SIG-M5 (cell line): ENCODE results near the gene ST3GAL5.

Source experiments
- DNase-seq: peaks from one replicate; lab custom pipeline; 2025; lab: John Stamatoyannopoulos, UW

ST3GAL5 gene

GRCh38 chr2:85866165-85866659, 22.6 kb downstream of the ST3GAL5 start:
- DNase-seq, result no peak

DNA sequence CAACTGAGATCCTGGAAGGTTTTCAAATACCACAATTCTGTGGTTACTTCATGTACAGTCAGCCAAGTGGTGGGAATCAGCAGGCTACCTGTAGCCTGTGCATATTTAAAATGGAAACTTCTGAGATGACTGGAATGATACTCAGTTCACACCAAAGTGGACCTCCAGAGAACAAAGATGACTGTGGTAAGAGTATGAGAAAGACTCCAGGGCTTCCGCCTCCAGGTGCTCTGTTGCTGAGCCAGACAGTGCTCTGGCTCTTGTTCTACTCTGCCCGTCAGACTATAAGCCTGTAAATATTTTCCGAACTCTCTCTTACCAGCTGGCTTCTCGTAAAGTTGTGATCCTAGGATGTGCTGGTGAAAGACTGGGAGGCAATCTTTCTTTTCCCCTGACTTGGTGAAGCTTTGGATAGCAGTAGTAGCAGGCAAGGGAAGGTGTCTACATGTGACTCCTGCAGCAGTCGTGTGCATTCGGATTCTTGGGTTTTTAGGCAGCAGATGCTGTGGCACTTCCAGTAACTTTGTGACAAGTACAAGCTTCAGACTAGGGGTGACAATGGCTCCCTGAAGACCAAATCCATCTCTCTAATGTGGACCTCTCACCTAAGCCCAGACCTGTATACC, 23.1 kb downstream of the ST3GAL5 start:
- no peak for DNase-seq

GRCh38 chr2:85864654-85865053, 24.1 kb downstream of the ST3GAL5 start:
- no peak for DNase-seq

DNA sequence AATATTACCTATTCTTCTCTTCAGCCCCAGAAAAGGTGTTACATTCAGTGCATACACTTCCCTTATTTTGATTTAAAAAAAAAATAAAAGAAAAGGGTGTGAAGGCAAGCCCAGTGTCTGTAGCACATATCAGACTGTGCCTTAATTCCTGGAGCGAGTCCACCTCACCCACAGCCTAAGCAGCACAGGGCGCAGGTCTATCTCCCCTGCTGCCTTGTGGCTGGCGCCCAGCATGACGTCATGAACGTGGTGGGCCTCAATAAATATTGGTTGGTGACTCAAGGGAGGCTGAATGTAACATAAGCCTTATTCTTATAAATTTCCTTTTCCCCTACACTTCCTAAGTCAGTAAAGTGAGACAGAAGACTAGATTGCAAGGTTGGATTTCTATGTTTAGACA, 26.4 kb downstream of the ST3GAL5 start:
- no peak for DNase-seq

- no peak for DNase-seq
Observed at GRCh38 chr2:85861650-85862049, 27.1 kb downstream of the ST3GAL5 start.

DNA sequence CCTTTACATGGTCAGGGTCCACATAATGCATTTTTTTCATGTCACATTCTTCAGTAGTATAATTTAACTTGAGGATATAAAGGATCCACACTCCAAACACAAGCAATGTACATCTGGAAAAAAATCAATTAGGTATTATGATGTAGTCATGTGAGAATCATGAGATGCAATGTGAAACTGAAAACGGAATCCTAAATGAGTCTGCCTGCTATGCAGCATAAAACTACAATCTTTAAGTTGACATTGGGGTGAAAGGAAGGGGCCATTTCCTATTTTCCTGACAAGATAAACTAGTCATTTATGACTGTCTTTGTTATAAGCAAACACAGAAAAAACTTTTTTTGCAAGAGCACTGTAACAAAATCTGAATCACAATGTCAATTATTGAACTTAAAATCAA, 27.6 kb downstream of the ST3GAL5 start:
- DNase-seq, result no peak

DNA sequence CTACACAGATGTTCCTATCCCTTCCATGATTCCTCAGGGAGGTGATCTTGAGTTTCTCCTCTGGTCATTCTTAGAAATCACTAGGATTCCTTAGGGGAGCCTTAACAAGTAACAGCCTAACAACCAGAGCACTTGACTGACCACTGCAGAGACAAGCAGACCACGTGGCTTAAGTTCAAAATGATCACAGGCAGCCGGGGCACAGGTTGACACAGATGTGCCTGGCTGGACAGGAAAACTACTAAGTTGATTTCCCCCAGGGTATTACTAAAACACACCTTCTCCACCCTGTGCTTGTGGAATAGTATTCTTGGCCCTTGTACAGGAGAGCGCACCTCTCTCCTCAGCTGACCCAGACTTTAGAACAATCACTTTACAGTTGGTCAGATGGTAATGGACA, 29.9 kb downstream of the ST3GAL5 start:
- no peak for DNase-seq

GRCh38 chr2:85854897-85855296, 33.9 kb downstream of the ST3GAL5 start:
- no peak for DNase-seq

DNA sequence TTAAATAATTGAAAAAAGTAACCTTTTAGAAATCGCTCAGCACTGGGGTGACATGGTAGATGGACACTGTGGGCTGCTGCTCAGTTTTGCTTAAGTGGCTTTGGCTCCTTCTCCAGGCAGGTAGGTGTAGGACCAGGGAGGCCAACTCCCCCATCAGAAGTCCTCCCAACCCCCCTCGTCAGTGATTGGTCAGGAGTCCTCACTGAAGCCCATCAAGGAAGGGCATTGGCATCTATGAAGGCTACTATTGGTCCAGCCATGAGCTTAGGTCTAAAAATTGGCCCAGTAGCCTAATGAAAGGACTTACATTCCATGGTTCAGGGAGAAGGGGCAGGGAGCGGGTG, 34.7 kb downstream of the ST3GAL5 start:
- DNase-seq, result no peak

DNA sequence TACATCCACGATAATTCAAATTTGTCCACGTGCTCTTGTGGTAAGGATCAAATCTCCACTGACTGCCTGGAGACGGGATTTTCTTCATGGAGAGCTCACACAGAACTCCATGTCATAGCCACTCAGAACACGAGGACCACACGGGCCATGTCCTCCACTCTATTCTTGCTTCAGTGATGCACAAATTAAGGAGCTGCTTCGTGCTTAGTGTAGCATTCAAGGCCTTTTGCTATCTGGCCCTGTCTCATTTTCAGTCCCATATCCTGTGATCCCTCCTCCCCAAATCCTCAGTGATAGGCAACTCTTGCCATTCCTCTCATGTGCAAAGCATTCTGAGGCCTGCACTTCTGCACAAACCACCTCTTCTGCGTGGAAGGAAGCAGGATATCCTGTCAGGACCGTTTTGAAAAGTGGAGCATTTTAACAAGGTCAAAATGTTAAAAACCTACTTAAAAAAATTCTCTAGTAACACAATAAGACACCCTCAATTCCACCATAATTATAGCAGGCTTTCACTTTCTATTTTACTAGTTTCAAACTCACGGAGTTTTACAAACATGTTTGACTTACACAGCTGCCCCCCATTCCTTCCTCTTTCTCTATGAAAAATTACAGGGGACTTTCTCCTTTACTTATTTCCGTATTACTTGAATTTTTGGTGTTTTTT, 35.2 kb downstream of the ST3GAL5 start:
- DNase-seq, result no peak

DNA sequence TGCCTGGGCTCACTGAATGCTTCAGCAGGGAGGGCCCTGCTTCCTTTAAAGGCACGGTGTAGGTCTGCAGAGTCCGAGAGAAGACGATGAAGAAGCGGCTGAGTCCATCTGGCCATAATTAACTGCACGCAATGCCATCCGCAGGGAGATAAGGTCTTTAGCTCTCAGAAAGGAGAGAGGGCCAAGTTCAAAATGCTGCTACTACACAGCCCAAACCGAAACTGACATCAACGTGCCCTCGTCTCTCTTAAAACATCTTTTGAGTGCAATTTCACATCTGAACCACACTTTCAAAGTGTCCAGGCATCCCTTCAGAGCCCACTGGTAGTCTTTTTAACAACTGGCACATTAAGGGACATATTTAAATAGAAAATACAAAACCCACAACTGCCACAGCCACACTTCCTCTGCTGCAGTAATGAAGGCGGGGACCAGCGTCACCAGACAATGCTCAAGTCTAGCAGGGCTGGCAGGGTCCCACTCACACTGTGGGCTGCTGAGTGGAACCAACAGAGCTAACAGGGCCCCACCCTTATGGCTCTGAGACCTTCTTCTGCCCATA, 35.8 kb downstream of the ST3GAL5 start:
- DNase-seq, result no peak

DNA sequence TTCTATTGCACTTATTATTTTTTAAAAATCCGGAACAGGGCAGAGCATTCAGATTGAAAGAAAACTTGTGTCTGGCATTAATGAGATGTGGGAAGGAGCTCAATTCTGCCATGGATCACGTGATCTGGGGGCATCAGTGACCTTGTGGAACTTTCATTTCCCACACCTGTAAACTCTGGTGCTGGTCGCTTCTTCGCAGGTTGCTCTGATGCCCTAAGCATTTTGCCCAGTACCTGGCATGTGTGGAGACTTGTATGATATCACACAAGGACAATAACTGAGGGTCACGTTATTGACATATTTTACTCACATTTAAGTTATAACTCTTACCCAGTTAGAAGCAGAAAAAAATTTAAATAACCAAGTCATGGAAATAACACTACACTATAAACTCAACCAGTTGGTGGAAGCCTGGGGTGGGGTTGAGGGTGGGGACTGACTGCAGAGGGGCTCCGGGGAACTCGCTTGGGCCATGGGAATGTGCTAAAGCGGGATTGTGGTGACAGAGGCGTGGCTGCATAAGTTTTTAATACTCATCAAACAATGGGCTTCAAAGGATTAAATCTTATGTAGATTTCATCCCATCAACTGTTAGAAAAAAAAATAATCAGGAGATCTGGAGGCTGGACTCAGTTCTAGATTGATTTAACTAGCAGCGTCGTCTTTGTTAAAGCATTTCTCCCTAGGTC, 36.5 kb downstream of the ST3GAL5 start:
- no peak for DNase-seq

DNA sequence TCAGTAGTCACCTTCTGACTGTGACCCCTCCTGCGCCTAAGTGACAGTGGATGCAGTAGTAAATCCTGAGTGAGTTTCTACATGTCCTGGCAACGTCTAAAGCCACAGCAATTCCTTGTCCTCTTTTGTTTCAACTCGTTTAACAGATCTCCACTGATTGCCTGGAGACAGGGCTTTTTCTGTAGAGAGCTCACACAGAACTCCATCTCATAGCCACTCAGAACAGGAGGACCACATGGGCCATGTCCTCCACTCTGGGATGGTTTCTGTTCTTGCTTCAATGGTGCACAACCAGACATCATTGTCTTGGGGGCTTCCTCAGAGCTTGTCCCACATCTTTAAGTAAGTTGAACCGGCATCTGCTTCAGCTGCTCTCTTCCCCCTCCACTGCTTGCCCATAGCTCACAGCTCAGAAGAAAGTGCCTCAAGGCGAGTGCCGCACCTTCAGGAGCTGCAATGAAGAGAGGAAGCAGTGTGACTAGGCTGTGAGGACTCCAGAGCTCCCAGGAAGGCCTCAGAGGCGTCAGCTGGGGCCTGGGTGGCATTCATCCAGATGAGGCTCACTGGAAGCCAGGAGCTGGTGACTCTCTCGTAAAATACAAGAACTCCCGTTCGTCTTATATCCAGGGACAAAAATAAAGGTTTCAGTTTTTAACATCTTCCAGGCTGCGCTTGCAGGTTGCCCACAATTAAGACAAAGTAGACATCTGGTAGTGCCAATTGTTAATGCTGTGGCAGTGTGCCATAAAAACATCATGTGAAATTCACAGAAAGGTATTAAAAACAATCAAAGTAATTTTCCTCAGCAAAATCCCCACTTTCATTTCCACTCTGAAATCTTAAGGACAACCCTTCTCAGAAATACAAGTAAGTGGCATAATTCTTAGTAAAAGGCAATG, 37.3 kb downstream of the ST3GAL5 start:
- DNase-seq, result no peak

DNA sequence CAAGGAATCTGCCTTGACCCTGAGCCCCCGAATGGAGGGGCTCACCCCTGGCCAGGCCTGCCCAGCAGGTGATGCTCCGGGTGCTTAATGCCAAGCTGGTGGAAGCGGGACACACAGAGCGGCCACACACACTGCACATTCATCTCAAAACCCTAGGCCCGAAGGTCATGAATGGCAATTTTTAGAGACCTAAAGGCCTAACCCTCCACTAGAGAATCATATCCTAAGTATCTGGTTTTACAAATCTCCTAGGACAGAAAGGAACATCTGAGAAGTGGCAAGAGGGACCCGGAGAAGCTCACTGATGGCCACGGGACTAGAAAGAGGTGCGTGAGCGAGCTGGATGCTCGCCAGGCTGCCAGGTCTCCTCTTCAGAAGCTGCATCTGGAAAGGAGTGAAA, 38.3 kb downstream of the ST3GAL5 start:
- no peak for DNase-seq

GRCh38 chr2:85847051-85847588, 41.7 kb downstream of the ST3GAL5 start:
- no peak for DNase-seq

- no peak for DNase-seq
Observed at GRCh38 chr2:85846411-85846810, 42.4 kb downstream of the ST3GAL5 start.

DNA sequence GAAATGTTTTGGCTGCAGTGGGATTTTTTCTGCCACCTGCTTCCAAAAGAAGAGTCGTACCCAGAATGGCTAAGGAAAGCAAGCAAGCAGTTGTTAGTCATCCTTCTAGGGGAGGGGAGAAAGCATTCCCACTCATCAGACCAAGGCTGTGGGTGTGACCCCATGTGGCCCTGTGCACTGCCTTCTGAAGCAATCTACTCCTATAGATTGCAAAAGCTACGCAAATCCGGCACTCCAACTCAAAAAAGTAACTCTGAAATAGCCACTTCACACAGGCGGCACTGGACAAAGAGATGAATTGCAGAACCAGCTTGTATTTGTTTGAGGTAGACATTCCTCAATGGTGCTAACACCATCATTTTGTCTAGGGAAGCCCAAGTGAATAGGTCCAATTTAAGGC, 44.3 kb downstream of the ST3GAL5 start:
- DNase-seq, result no peak

- no peak for DNase-seq
Observed at GRCh38 chr2:85843543-85843942, 45.2 kb downstream of the ST3GAL5 start.

GRCh38 chr2:85840091-85840490, 48.7 kb downstream of the ST3GAL5 start:
- DNase-seq, result no peak

DNA sequence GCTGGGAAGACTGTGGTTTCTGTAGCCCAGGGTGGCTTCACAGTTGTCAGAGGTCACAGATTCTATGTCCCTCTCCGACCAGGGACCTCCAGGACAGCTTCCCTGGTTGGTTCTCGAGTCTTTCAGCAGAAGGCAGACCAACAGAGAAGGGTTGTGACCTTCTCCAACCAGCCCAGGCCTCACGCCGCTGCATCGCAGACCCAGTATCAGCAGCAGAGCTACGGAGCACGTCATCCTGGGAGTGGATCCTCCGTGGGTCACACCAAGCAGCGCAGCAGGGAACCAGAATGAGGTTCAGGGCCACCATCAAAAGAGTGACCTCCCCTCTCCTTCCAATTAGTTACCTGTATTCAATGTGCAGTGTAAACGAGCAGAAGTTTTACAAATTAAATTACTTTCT, 49.3 kb downstream of the ST3GAL5 start:
- no peak for DNase-seq

GRCh38 chr2:85838641-85839040, 50.1 kb downstream of the ST3GAL5 start:
- DNase-seq, result no peak

- DNase-seq, result no peak
Observed at GRCh38 chr2:85838181-85838580, 50.6 kb downstream of the ST3GAL5 start.
